Gastrocnemius medialis (tissue), 4 donors: ENCODE data around the gene CSKMT. TPM values are rescaled to one million over a fixed set of nuclear protein-coding genes. Genes with fewer than 3 reads are reported as not detected.

Experiments
- ATAC-seq, 2 donors: fragments of 150-250 bp; one replicate each; pipeline ENCODE4 v1.9.1; 2016
- DNase-seq, 2 donors: peaks; one replicate each; pipeline ENCODE4 v3.0.0-alpha.2; 2019
- H3K27ac ChIP-seq, 4 donors: fragments of 200-600 bp; sonication (generic); 1 replicate in 1 of 4; 2 replicates in 3 of 4; pipeline ENCODE4 v1.5.1; 2016 to 2018; ENCODE audit warnings: mild to moderate bottlenecking in 2 of 4, moderate library complexity in 1 of 4
- H3K27me3 ChIP-seq, 3 donors: fragments of 200-600 bp; sonication (generic) in 2 of 3; 1 replicate in 1 of 3; 2 replicates in 2 of 3; pipeline versions ENCODE4 v1.5.1 to v1.6.0; 2016 to 2019; ENCODE audit warnings: mild to moderate bottlenecking in 1 of 3, moderate library complexity in 1 of 3
- H3K36me3 ChIP-seq, 2 donors: fragments of 200-600 bp; sonication (generic) in 1 of 2; one replicate each; pipeline ENCODE4 v1.5.1; 2017 to 2018
- H3K4me1 ChIP-seq, 2 donors: fragments of 200-600 bp; sonication (generic) in 1 of 2; one replicate each; pipeline ENCODE4 v1.5.1; 2016 to 2017; ENCODE audit warnings: mild to moderate bottlenecking in 2 of 2
- H3K4me3 ChIP-seq, 4 donors: fragments of 200-600 bp; sonication (generic) in 3 of 4; 1 replicate in 1 of 4; 2 replicates in 3 of 4; pipeline ENCODE4 v1.5.1; 2016 to 2019; ENCODE audit warnings: mild to moderate bottlenecking in 2 of 4
- H3K9me3 ChIP-seq, 3 donors: fragments of 200-600 bp; sonication (generic) in 2 of 3; 1 replicate in 1 of 3; 2 replicates in 2 of 3; pipeline ENCODE4 v1.5.1; 2016 to 2019
- CTCF ChIP-seq, 5 experiments: fragments of 450-650 bp in 3 of 5; fragments of 200-600 bp in 2 of 5; sonication (generic) in 2 of 5; IDR thresholded peaks in 4 of 5; conservative IDR thresholded peaks in 1 of 5; 1 replicate in 4 of 5; 2 replicates in 1 of 5; pipeline ENCODE4 v1.5.1; 2016 to 2019; ENCODE audit warnings: antibody characterized with exemption in 5 of 5, mild to moderate bottlenecking in 3 of 5, moderate library complexity in 3 of 5
- POLR2A ChIP-seq, 2 donors: fragments of 450-650 bp; IDR thresholded peaks; one replicate each; pipeline ENCODE4 v1.6.1; 2017; ENCODE audit warnings: antibody characterized with exemption in 2 of 2, mild to moderate bottlenecking in 2 of 2, moderate library complexity in 2 of 2
- in situ Hi-C, 4 donors: fragments of 200-750 bp; cut with MboI; loops; one replicate each; pipeline versions ENCODE4 v1.15.0 to v1.8.0; 2017; ENCODE audit warnings: low sequenced_read_pairs in 4 of 4
- intact Hi-C: fragments of 100-400 bp; cut with DNase I; formaldehyde crosslinking; loops from one replicate; pipeline ENCODE4 v1.15.1; 2023; ENCODE audit warnings: low total_unique reads
- total RNA-seq, 4 donors: library from RNA; depleted of rRNA; stranded (reverse); fragments of >200 nt; gene quantifications; one replicate each; pipeline versions ENCODE4 v1.1.0 to v1.2.3, GENCODE V29; 2016

CSKMT gene
- total RNA-seq, 4 donors from 2014 or later: 1.7 to 4.5 (median 2.8) TPM

- DNase-seq (peak; percentile 57 to 69), ATAC-seq (peak; percentile 63 to 71)
- peaks cover 0 to 19% of the 10 kb centered on the region in 2 donors for H3K36me3 ChIP-seq
- no peaks in the 10 kb centered on the region for H3K27me3 ChIP-seq
- intact Hi-C loops: loop anchor here (1.0 kb wide), 1 partner anchor 13 kb away; no protein-coding TSS in a partner anchor
- peak overlapping the region; percentile 48 to 97 (median 68) for H3K27ac ChIP-seq
- in situ Hi-C loops: loop anchor here in 2 of 4 donors (25.0 kb wide), 1 partner anchor 294 kb away; no protein-coding TSS in a partner anchor
- peaks cover 21 to 43% of the 10 kb centered on the region in 2 donors for H3K4me1 ChIP-seq
- no peak overlapping the region for H3K4me3 ChIP-seq
- no peaks in the 10 kb centered on the region for H3K9me3 ChIP-seq
- TF ChIP-seq CTCF (IDR thresholded peaks at IDR 0.05 in 4 of 5, conservative IDR thresholded peaks at IDR 0.05 in 1 of 5): peak; percentile 25 to 65 (median 51)
- no peak for TF ChIP-seq POLR2A (IDR thresholded peaks at IDR 0.05)
Measured at GRCh38 chr11:62680825-62681240, 15.7 kb downstream of the CSKMT start.

- Histone ChIP-seq H3K36me3 (peaks cover 0 to 7% of the 10 kb centered on the region in 2 donors), H3K9me3 (no peaks in the 10 kb centered on the region), H3K4me1 (peaks cover 10 to 26% of the 10 kb centered on the region in 2 donors), H3K27ac (no peak overlapping the region), H3K4me3 (no peak overlapping the region), H3K27me3 (peaks cover 0 to under 1% (median 0%) of the 10 kb centered on the region in 3 donors)
- in situ Hi-C loops: loop anchor here in 2 of 4 donors (25.0 kb wide), 1 partner anchor 295 kb away; no protein-coding TSS in a partner anchor
- intact Hi-C loops: no loop called here
- DNase-seq (no peak), ATAC-seq (no peak)
- no peak for TF ChIP-seq CTCF (IDR thresholded peaks at IDR 0.05 in 4 of 5, conservative IDR thresholded peaks at IDR 0.05 in 1 of 5)
- TF ChIP-seq POLR2A (IDR thresholded peaks at IDR 0.05): no peak
Measured at GRCh38 chr11:62682518-62682917, 17.4 kb downstream of the CSKMT start.

- Histone ChIP-seq H3K4me3 (peak overlapping the region; percentile 24 to 32 (median 30)), H3K27ac (peak overlapping the region; percentile 33 to 73 (median 62)), H3K27me3 (peaks cover 0 to 6% (median 0%) of the 10 kb centered on the region in 3 donors), H3K4me1 (peaks cover 9 to 11% of the 10 kb centered on the region in 2 donors), H3K9me3 (no peaks in the 10 kb centered on the region), H3K36me3 (peaks cover 0 to 28% of the 10 kb centered on the region in 2 donors)
- DNase-seq (no peak), ATAC-seq (no peak)
- intact Hi-C loops (no loop called here), in situ Hi-C loops (loop anchor here in 2 of 4 donors (25.0 kb wide), 1 partner anchor 300 kb away; no protein-coding TSS in a partner anchor)
- TF ChIP-seq CTCF (IDR thresholded peaks at IDR 0.05 in 4 of 5, conservative IDR thresholded peaks at IDR 0.05 in 1 of 5) (no peak), POLR2A (IDR thresholded peaks at IDR 0.05) (no peak)
Measured at GRCh38 chr11:62687508-62688396, 22.6 kb downstream of the CSKMT start.

GRCh38 chr11:62688491-62688890 is 23.4 kb downstream of the CSKMT start:
- intact Hi-C loops: no loop called here
- ATAC-seq: no peak

More at GRCh38 chr11:62688491-62688890, 23.4 kb downstream of the CSKMT start:
- peak overlapping the region; percentile 24 to 32 (median 30) for H3K4me3 ChIP-seq
- peaks cover 9 to 11% of the 10 kb centered on the region in 2 donors for H3K4me1 ChIP-seq
- no peak for DNase-seq
- H3K27ac ChIP-seq: peak overlapping the region; percentile 52 to 73 (median 62)
- TF ChIP-seq POLR2A (IDR thresholded peaks at IDR 0.05) (no peak), CTCF (IDR thresholded peaks at IDR 0.05 in 4 of 5, conservative IDR thresholded peaks at IDR 0.05 in 1 of 5) (no peak)
- no peaks in the 10 kb centered on the region for H3K9me3 ChIP-seq
- H3K27me3 ChIP-seq: peaks cover 0 to 6% (median 0%) of the 10 kb centered on the region in 3 donors
- peaks cover 0 to 36% of the 10 kb centered on the region in 2 donors for H3K36me3 ChIP-seq
- in situ Hi-C loops: loop anchor here in 2 of 4 donors (25.0 kb wide), 1 partner anchor 301 kb away; no protein-coding TSS in a partner anchor
